ENCODE measurements around the gene VAMP8. TPM values are rescaled to one million over a fixed set of nuclear protein-coding genes. Genes with fewer than 3 reads are reported as not detected.

The VAMP8 gene
- total RNA-seq, 3 donors from 2014 or later: 64.6 to 75.9 (median 71.2) TPM

GRCh38 chr2:85631316-85631715, 53.9 kb downstream of the VAMP8 start:
- H3K4me3 Mint-ChIP-seq: no peak overlapping the region
- H3K36me3 Mint-ChIP-seq (ENCODE audit: insufficient read depth): peaks cover 38% of the 10 kb centered on the region
- no peaks in the 10 kb centered on the region for H3K27me3 Mint-ChIP-seq (ENCODE audit: low read depth)
- H3K9me3 Mint-ChIP-seq: no peaks in the 10 kb centered on the region
- DNase-seq (no peak), ATAC-seq (no peak)
- H3K4me1 Mint-ChIP-seq (ENCODE audit: low read depth): peaks cover 13% of the 10 kb centered on the region

Other genes with a start within 250 kb of the VAMP8 start
- gene TGOLN2, start 249.6 kb upstream of the VAMP8 start, total RNA-seq: 10 to 100 TPM; 93.8 to 99.6 (median 98.1) TPM
- gene RETSAT, start 223.1 kb upstream of the VAMP8 start, total RNA-seq: 10 to 100 TPM; 16.0 to 18.6 (median 16.2) TPM
- 1 to 10 TPM; 5.5 to 9.9 (median 8.8) TPM for gene ELMOD3, start 222.8 kb upstream of the VAMP8 start, total RNA-seq
- gene CAPG, start 167.2 kb upstream of the VAMP8 start, total RNA-seq: 10 to 100 TPM in 1 of 3 donors, 1 to 10 TPM in 2; 9.1 to 10.9 (median 9.5) TPM
- gene SH2D6, start 158.9 kb upstream of the VAMP8 start, total RNA-seq: under 1 TPM; 0.26 to 0.54 (median 0.40) TPM
- 100 to 1,000 TPM; 399 to 423 (median 404) TPM for gene MAT2A, start 38.4 kb upstream of the VAMP8 start, total RNA-seq
- gene GGCX, start 16.1 kb upstream of the VAMP8 start, total RNA-seq: 10 to 100 TPM; 20.8 to 24.0 (median 22.1) TPM
- 10 to 100 TPM in 1 of 3 donors, 1 to 10 TPM in 2; 7.3 to 12.1 (median 9.3) TPM for gene VAMP5, start 6.8 kb downstream of the VAMP8 start, total RNA-seq
- 100 to 1,000 TPM in 1 of 3 donors, 10 to 100 TPM in 2; 87.8 to 108 (median 94.0) TPM for gene RNF181, start 18.2 kb downstream of the VAMP8 start, total RNA-seq
- gene TMEM150A, start 25.1 kb downstream of the VAMP8 start, total RNA-seq: 10 to 100 TPM in 2 of 3 donors, 1 to 10 TPM in 1; 9.7 to 11.9 (median 10.5) TPM
- gene C2orf68, start 34.5 kb downstream of the VAMP8 start, total RNA-seq: 10 to 100 TPM; 17.1 to 21.0 (median 18.1) TPM
- 100 to 1,000 TPM; 106 to 110 (median 107) TPM for gene USP39, start 38.6 kb downstream of the VAMP8 start, total RNA-seq
- 1 to 10 TPM; 3.8 to 5.7 (median 5.0) TPM for gene SFTPB, start 90.6 kb downstream of the VAMP8 start, total RNA-seq
- 10 to 100 TPM in 2 of 3 donors, 1 to 10 TPM in 1; 4.3 to 26.5 (median 15.0) TPM for gene GNLY, start 116.8 kb downstream of the VAMP8 start, total RNA-seq
- not detected for gene ATOH8, start 176.4 kb downstream of the VAMP8 start, total RNA-seq

Measured in activated T-cell treated with anti-CD3 and anti-CD28 coated beads, Interleukin-2, amount 50 U/mL, for 4 hours (primary cell).